EL (cell line): ENCODE results near the gene SFR1.
"Not testable (repeated sequence)": the region's sequence is repeated elsewhere in the genome, so short reads cannot be mapped to it uniquely, and the experiment has no call there.

ENCODE experiments used
- DNase-seq: peaks from one replicate; pipeline ENCODE4 v3.0.0-alpha.2; 2016

Gene SFR1

GRCh38 chr10:104109908-104110662 is 11.9 kb upstream of the SFR1 start:
- peak; percentile 81 for DNase-seq

- DNase-seq: no peak
Measured at GRCh38 chr10:104113376-104113956, 8.5 kb upstream of the SFR1 start.

GRCh38 chr10:104117839-104118323 is 4.1 kb upstream of the SFR1 start:
- peak; percentile 15 for DNase-seq

DNA sequence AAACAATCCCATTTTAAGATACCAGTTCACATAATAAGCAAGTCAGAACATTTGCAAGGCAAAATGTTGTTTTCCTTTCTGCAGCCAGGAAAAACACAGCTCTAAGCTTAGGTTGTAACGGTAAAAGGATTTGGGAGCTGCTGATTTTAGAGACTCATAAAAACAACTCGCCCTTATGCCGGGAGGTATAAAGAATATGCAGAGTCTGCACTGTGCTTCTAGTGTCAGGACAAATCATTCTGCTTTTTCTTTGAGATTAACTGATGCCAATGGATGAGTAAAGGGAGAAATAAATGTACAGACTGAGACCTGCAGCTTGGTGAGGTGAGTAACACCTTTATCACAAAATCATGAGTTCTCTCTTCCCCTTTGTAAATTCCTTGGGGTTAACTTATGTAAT is 2.0 kb upstream of the SFR1 start:
- DNase-seq: no peak

DNA sequence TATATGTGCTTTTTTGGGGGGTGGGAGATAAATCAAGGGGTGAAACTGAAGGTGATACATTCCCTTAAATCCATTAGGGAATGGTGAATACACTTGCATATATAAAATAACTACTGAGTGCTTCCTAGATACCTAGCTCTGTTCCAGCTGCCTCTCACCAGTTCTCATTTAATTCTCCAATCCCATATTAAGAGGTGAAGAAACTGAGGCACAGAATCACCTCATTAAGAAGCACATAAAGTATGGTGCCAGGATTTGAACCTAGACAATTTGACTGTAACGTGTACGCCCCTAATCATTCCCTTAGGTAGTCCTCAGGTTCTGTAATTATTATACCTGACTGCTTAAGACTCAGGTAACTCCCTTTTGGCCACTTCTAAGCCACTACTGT is 1.5 kb upstream of the SFR1 start:
- no peak for DNase-seq

GRCh38 chr10:104120903-104121484 is 977 bp upstream of the SFR1 start:
- peak; percentile 94 for DNase-seq

DNA sequence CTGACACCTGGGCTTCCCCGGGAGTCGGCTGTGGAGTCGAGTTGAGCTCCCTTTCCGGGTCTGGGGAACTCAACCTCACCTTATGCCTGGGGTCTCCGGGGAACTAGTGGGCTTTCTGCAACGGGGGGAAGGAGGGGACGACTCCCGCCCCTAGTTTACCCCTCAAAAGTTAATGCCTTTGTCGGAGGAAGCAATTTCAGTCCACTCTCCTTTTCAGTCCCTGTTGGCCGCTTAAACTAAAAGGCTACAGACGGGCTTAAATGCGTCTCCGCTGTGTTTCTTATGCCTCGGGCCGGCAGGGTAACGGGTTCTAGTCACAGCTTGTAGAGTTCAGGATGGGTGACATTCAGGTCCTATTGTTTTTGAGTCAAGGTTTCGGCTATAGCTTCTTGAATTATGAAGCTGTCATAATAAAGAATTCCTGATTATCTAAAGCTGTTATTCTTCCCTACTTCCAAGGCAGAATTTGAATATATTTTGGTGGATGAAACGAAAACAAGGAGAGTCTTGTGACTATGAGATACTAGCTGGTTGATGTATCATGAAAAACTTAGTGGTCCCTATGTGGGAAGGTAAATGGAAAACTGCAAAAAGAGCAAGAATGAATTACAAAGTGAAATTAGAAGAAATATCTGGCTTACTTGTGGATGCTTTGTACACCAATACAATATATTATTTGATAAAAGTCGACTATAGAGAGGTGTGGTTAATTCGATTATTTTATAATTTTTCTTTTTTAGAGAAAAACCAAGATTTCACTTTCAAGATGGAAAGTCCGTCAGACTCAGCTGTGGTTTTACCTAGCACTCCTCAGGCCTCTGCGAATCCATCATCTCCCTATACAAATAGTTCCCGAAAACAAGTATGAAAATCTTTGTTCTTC is 495 bp downstream of the SFR1 start:
- no peak for DNase-seq

- no peak for DNase-seq
Measured at GRCh38 chr10:104123397-104123796, 1.4 kb downstream of the SFR1 start.

DNA sequence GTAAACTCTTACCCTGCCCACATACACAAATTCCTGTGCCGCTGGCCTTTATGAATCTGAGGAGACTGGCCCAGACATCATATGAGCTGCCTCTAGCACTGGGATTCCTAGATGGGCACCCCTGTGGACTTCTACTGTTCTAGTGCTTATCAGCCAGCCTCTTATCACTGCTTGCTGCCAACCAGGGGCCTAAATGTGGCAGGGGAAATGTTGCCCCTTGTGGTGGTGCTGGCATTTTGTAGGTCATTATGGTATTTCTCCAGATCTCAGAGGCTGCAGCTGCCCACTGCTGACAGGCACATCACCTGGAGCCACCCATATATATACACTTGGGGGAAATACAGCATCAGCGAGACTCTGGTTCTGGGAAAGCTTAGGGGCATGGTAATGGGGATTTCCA is 5.4 kb downstream of the SFR1 start:
- peak; percentile 8 for DNase-seq

DNA sequence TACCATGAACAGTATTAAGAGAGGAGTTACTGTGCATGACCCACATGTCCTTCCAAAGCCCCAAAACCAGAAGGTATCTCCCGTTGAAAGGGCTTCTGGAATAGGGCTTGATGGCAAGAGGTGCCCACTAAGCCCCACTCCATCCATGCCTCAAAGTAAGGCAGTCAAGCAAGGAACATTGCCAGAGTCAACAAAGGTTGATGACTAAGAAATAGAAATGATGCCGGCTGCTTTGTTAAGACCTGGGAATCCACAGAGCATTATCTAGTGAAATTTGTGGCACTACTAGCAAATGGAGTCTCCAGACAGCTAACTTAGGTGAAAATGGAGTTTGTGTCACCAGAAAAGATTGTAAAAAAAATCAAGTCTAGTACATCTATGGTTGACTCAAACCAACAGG is 6.2 kb downstream of the SFR1 start:
- DNase-seq: peak; percentile 33

- no peak for DNase-seq
Measured at GRCh38 chr10:104130041-104130440, 8.1 kb downstream of the SFR1 start.

DNA sequence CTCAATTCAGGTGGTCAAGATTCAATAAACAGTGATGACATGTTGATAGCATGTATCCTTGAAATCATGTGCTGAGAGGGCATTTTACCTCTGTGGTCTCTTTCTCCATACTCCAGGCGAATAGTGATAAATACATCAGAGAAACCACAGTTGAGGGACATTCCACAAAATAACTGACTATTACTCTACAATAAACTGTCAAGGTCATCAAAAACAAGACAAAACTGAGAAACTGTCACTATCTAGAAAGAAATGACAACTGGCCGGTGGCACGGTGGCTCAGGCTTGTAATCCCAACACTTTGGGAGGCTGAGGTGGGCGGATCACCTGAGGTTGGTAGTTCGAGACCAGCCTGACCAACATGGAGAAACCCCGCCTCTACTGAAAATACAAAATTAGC is 16.2 kb downstream of the SFR1 start:
- DNase-seq: no peak

DNA sequence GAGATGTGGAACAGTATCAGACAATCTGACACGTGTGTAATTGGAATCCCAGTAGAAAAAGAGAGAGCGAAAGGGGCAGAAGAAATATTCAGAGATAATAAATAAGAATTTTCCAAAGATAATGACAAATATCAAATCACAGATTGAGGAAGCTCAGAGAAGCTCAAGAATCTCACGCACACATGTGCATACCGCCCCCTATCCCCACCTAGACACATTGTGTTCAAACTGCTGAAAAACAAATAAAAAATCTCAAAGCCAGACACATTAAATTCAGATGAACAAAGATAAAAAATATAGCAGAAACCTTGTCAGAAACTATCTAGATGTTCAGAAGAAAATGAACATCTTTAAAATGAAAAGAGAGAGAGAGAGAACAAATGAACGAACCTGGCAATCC is 17.2 kb downstream of the SFR1 start:
- DNase-seq: no peak

DNA sequence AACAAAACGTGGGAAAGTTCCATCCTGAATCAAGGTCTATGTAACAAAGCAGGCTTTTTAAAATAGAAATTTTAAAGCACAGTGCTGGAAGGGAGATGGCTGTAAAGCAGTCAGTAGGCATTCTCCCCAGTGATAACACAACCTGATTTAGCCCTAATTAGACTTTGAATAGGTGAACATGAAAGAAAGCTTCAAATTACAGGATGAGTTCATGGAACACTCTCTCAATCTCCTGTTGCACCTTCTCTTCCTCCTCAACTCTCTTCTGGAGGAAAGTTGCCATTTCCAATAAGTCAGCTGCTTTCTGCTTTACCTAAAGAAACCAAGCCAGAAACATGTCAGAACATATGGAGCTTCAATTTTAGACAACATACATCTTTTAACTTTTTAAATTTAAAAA is 20.1 kb downstream of the SFR1 start:
- no peak for DNase-seq

DNA sequence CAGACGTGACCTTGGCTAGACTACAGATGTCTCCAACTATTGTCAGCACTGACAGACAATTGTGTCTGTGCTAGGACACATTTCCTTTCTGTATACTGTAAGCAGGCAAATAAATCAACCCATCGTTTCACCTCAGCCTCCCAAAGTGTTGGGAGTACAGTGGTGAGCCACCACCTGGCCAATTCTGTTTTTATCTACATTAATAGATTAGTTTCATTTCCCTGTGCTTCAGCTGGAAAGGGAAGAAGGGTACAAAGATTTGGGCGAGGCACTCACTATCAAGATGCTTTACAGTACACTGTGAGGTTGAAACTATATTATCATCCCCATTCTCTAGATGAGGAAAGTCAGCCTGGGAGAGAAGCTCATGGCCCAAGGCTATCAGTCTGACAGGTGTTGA is 21.9 kb downstream of the SFR1 start:
- DNase-seq: no peak

- no peak for DNase-seq
Measured at GRCh38 chr10:104144931-104145330, 23.0 kb downstream of the SFR1 start.

DNA sequence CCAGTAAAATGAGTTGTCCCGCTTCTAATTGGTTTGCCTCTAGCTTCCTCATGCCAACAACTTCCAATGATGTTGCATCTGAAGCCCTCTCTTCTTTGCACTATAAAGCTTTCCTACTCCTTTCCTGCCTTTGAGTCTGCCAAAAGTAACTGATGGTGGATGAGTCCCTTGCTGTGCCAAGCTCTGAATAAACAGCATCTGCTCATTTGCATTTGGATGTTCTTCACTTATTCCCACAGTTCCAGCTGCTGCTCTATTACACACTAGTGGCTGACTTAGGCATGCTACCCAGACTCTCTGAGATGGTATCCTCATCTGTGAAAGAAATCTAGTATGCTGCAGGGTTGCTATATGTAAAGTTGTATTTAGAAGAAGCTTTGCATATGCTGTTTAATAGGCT is 24.9 kb downstream of the SFR1 start:
- DNase-seq: no peak

DNA sequence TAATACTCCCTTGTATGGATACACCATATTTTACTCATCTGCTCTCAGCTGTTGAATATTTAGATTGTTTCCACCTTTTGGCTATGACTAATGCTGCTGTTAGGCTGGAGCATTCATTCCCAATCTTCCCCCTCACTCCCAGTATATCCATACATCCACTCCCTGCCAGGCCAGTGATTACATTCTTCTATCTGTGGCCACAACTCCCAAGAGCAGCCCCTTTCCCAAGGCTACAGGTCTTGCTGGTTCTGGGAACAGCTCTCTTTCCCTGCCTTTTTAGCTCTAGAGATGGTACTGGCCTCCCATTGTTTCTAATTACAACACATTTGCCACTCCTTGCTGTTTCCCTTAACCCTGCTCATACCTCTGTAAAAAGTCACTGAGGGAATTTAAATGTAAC is 28.2 kb downstream of the SFR1 start:
- no peak for DNase-seq

- DNase-seq: no peak
Measured at GRCh38 chr10:104151737-104152136, 29.8 kb downstream of the SFR1 start.

DNA sequence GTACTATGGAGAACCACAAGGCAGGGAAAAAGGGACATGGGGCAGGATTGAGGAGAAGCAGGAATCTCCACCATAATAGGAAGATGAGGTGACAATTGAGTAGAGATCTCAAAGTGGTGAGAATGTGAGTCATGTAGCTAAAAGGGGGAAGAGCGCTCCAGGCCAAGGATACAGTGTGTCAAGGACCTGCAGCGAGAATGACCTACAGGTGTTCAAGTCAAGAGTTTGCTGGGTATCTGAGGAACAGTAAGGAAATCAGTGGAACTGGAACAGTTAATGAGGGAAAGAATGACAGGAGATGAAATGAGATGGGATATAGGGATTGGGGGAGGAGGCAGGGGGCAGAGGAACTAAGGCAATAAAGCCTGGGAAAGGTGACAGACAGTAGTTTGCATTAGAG is 33.6 kb downstream of the SFR1 start:
- DNase-seq: no peak

GRCh38 chr10:104170610-104171254 is 48.8 kb downstream of the SFR1 start:
- no peak for DNase-seq

- DNase-seq: not testable (repeated sequence)
Measured at GRCh38 chr10:104174136-104174535, 52.2 kb downstream of the SFR1 start.
